ENCODE measurements around the gene PFDN2. TPM values are rescaled to one million over a fixed set of nuclear protein-coding genes. Genes with fewer than 3 reads are reported as not detected.

The PFDN2 gene
- polyA plus RNA-seq, 1 of the 3 experiments (the other 2 are of a cell fraction), result 445 TPM

- ChIA-PET CTCF (interaction anchor here (0.7 to 1.5 kb wide), 3 partner anchors 17 to 44 kb away, joined by 3 to 4 read pairs (median 3); partner anchors contain the start of gene KLHDC9), POLR2A (no interaction called here)
- Histone ChIP-seq H3K4me3 (ENCODE audit: low read depth in 2 of 2, low read length in 1 of 2) (no peak overlapping the region), H3K9me2 (no peaks in the 10 kb centered on the region), H3K27ac (ENCODE audit: low read depth in 2 of 2, low read length in 1 of 2) (no peak overlapping the region), H3K4me2 (no peak overlapping the region), H3K36me3 (replicated peaks in 1 of 2; ENCODE audit: control insufficient read depth in 1 of 2, insufficient read depth in 2 of 2, low read length in 1 of 2) (no peaks in the 10 kb centered on the region), H3F3A (replicated peaks; ENCODE audit: insufficient read depth) (no peaks in the 10 kb centered on the region), H3K9me3 (no peaks in the 10 kb centered on the region), H3K79me2 (ENCODE audit: insufficient read depth) (no peaks in the 10 kb centered on the region), H2AFZ (ENCODE audit: low read depth) (no peak overlapping the region), H4K20me1 (ENCODE audit: insufficient read depth) (no peaks in the 10 kb centered on the region), H3K9ac (no peak overlapping the region), H3K4me1 (ENCODE audit: control insufficient read depth in 1 of 2, insufficient read depth in 2 of 2, low read depth in 1 of 2, low read length in 1 of 2) (no peaks in the 10 kb centered on the region), H3K27me3 (ENCODE audit: insufficient read depth) (no peaks in the 10 kb centered on the region)
- DNase-seq, result no peak
- 63% methylated on average over 3 of the region's 4 CpGs for WGBS (ENCODE audit: low lambda C conversion rate)
- TF ChIP-seq TCF12 (IDR thresholded peaks at IDR 0.05) (no peak), RAD21 (IDR thresholded peaks at IDR 0.05; ENCODE audit: low read length) (no peak), YY1 (IDR thresholded peaks at IDR 0.05; ENCODE audit: low read depth) (no peak), USF1 (IDR thresholded peaks at IDR 0.05; ENCODE audit: borderline replicate concordance, low read depth) (no peak), RCOR1 (IDR thresholded peaks at IDR 0.05; ENCODE audit: low read length) (no peak), USF2 (IDR thresholded peaks at IDR 0.05; ENCODE audit: borderline replicate concordance, low read depth, low read length) (no peak), ELF1 (IDR thresholded peaks at IDR 0.05) (no peak), PBX3 (IDR thresholded peaks at IDR 0.05) (no peak), REST (IDR thresholded peaks at IDR 0.05; ENCODE audit: low read depth, low read length) (no peak), EP300 (IDR thresholded peaks at IDR 0.05; ENCODE audit: borderline replicate concordance in 1 of 2, low read depth in 1 of 2, low read length in 1 of 2) (no peak), NRF1 (IDR thresholded peaks at IDR 0.05; ENCODE audit: low read depth, low read length) (no peak), CHD2 (IDR thresholded peaks at IDR 0.05; ENCODE audit: low read length, partially characterized antibody) (no peak), MXI1 (IDR thresholded peaks at IDR 0.05; ENCODE audit: low read depth, low read length) (no peak), ZBTB33 (IDR thresholded peaks at IDR 0.05; ENCODE audit: borderline replicate concordance, low read depth) (no peak), RFX5 (IDR thresholded peaks at IDR 0.05; ENCODE audit: low read length) (no peak), TAF1 (IDR thresholded peaks at IDR 0.05; ENCODE audit: borderline replicate concordance, low read depth, low read length) (no peak), SIN3A (IDR thresholded peaks at IDR 0.05; ENCODE audit: borderline replicate concordance, low read depth, low read length) (no peak), MEF2A (IDR thresholded peaks at IDR 0.05; ENCODE audit: borderline replicate concordance, low read depth) (no peak), EZH2phosphoT487 (IDR thresholded peaks at IDR 0.05; ENCODE audit: borderline replicate concordance, low read depth) (no peak), RXRA (IDR thresholded peaks at IDR 0.05; ENCODE audit: borderline replicate concordance, low read depth) (no peak)
Measured at GRCh38 chr1:161054232-161054631, 63.6 kb downstream of the PFDN2 start.
